Stimulated activated naive B cell treated with anti-CD40 and anti-IgM and Interleukin-4, amounts not matched to agents 10 μg/mL and 1 μg/mL and 100 μg/mL, for 72 hours (primary cell): ENCODE results near the gene MGP.

Source experiments
- ATAC-seq, 2 donors: fragments of 150-1000 bp; cut with Tn5 transposase; replicated peaks; 2 replicates each; pipeline ENCODE4 v1.10.0; 2021; ENCODE audit warnings: moderate library complexity in 1 of 2
- DNase-seq: peaks from one replicate; pipeline ENCODE4 v3.0.0; 2021
- H3K27ac Mint-ChIP-seq: one replicate; pipeline ENCODE4 v1.8.0; 2022; ENCODE audit warnings: mild to moderate bottlenecking, mixed read lengths
- H3K27me3 Mint-ChIP-seq, 2 donors: one replicate each; pipeline ENCODE4 v1.8.0; 2022; ENCODE audit warnings: mixed read lengths in 2 of 2
- H3K36me3 Mint-ChIP-seq, 2 donors: one replicate each; pipeline ENCODE4 v1.8.0; 2022; ENCODE audit warnings: mixed read lengths in 2 of 2, mild to moderate bottlenecking in 1 of 2
- H3K4me1 Mint-ChIP-seq, 2 donors: one replicate each; pipeline ENCODE4 v1.8.0; 2022; ENCODE audit warnings: mixed read lengths in 2 of 2, mild to moderate bottlenecking in 1 of 2
- H3K4me3 Mint-ChIP-seq, 2 donors: one replicate each; pipeline ENCODE4 v1.8.0; 2022; ENCODE audit warnings: mild to moderate bottlenecking in 2 of 2, mixed read lengths in 2 of 2, moderate library complexity in 1 of 2
- H3K9me3 Mint-ChIP-seq, 2 donors: one replicate each; pipeline ENCODE4 v1.8.0; 2022; ENCODE audit warnings: mixed read lengths in 2 of 2, mild to moderate bottlenecking in 1 of 2

Gene MGP

DNA sequence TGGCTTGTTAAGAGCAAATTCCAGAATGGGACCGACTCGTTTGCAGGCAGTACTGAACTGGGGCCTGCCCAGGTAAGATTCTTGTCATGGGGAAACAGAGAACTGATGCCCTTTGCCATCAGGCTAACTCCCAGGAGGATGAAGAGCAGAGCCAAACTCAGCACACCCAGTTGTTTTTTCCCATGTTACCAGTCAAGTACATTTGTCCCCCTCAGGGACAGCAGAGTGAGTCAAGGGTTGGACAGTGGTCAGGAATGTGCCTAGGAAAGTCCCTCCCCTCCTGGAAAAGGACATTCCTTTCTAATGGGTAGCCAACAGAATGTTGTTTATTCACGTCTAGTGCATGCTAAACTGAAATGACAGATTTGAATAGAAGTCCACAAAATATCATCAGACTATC is 43.9 kb downstream of the MGP start:
- Mint-ChIP-seq H3K4me3 (no peak overlapping the region), H3K27ac (no peak overlapping the region), H3K9me3 (no peaks in the 10 kb centered on the region), H3K36me3 (no peaks in the 10 kb centered on the region), H3K27me3 (peaks cover 0 to 3% of the 10 kb centered on the region in 2 donors), H3K4me1 (peaks cover 6 to 22% of the 10 kb centered on the region in 2 donors)
- DNase-seq (no peak), ATAC-seq (no peak)

DNA sequence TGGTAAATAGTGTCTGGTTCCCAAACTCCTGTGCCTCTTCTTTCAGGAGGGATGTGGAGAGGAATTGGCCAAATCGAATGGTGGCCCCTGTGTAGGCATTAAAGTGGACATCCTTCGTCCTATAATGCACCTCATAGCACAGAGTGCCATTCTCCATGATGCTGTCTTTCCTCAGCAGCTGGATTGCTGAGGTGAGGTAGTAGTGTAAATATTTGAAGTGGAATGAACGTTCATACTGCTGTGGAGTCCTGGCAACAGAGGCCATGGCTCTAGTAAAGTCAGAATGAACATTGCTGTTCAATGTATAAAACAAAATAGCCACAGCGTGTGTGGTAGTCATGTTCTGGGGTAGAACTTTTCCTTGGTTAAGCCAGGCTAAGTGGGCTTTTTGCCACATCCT is 45.0 kb downstream of the MGP start:
- Mint-ChIP-seq H3K4me3 (no peak overlapping the region), H3K27me3 (peaks cover 0 to 3% of the 10 kb centered on the region in 2 donors), H3K36me3 (no peaks in the 10 kb centered on the region), H3K27ac (no peak overlapping the region), H3K4me1 (peaks cover 3 to 13% of the 10 kb centered on the region in 2 donors), H3K9me3 (no peaks in the 10 kb centered on the region)
- ATAC-seq (no peak), DNase-seq (no peak)

DNA sequence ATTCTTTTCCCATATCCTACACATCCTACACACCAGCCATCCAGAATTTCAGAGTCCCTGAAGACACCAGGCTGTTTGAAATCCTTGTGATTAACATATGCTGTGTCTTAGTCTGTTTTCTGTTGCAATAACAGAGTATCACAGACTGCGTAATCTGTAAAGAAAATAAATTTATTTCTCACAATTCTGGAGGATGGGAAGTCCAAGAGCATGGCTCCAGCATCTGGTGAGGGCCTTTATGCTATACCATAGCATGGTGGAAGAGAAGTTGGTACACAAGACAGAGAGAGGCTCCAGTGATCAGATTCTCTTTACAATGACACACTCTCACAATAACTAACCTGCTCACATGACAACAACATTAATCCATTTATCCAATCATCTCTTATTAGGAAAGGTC is 46.4 kb downstream of the MGP start:
- Mint-ChIP-seq H3K27ac (no peak overlapping the region), H3K36me3 (no peaks in the 10 kb centered on the region), H3K4me3 (no peak overlapping the region), H3K9me3 (no peaks in the 10 kb centered on the region), H3K27me3 (peaks cover 0 to 7% of the 10 kb centered on the region in 2 donors), H3K4me1 (peaks cover 4 to 8% of the 10 kb centered on the region in 2 donors)
- ATAC-seq (no peak), DNase-seq (no peak)

- H3K9me3 Mint-ChIP-seq, result no peaks in the 10 kb centered on the region
- H3K4me3 Mint-ChIP-seq, result no peak overlapping the region
- no peak for DNase-seq
- H3K27ac Mint-ChIP-seq, result no peak overlapping the region
- H3K36me3 Mint-ChIP-seq, result peaks cover 0 to 4% of the 10 kb centered on the region in 2 donors
- ATAC-seq, result no peak
- peaks cover 4 to 5% of the 10 kb centered on the region in 2 donors for H3K4me1 Mint-ChIP-seq
- peaks cover 5 to 14% of the 10 kb centered on the region in 2 donors for H3K27me3 Mint-ChIP-seq
These were observed 49.1 kb downstream of the MGP start for GRCh38 chr12:14836336-14837210.

DNA sequence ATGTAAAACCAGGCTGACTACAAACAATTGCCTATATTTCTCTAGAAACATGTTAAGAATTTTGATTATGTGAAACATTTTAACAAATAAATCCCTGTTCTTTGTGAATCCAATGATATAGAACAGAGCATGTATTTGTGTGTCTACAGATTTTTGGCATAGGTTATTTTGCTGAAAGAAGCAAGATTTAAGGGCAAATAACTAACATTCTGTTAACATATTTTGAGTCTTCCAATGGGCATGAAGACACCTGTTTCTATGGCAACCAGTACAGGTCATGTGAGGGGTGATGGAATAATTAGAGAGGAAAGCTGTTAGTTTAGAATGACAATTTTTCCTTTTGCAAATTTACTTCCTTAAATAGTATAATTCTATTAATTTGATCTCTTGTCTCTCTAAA is 51.1 kb downstream of the MGP start:
- Mint-ChIP-seq H3K27me3 (peaks cover 5 to 14% of the 10 kb centered on the region in 2 donors), H3K9me3 (no peaks in the 10 kb centered on the region), H3K4me1 (peaks cover 0 to 4% of the 10 kb centered on the region in 2 donors), H3K27ac (no peak overlapping the region), H3K4me3 (no peak overlapping the region), H3K36me3 (peaks cover 0 to 5% of the 10 kb centered on the region in 2 donors)
- DNase-seq, result no peak
- ATAC-seq, result no peak

DNA sequence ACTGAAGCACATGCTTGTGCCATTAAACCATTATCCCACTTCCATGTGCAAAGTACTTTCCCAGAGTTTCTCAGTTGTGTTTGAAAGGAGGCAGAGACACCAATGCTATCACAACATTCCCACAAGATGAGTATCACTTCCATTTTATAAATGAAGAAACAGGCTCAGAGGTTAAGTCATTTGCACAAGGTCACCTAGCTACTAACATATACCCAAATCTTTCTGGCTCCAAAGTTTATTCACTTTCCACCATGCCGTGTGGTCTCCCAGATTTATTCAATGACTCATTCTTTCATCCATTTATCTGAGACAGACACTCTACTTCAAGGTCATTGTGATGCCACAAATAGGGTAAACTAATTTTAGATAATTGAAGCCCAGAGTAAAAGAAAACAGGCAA is 51.7 kb downstream of the MGP start:
- H3K27ac Mint-ChIP-seq, result no peak overlapping the region
- ATAC-seq (no peak), DNase-seq (no peak)
- H3K4me3 Mint-ChIP-seq, result no peak overlapping the region
- H3K4me1 Mint-ChIP-seq, result peaks cover 0 to 4% of the 10 kb centered on the region in 2 donors
- peaks cover 0 to 5% of the 10 kb centered on the region in 2 donors for H3K36me3 Mint-ChIP-seq
- peaks cover 5 to 14% of the 10 kb centered on the region in 2 donors for H3K27me3 Mint-ChIP-seq
- H3K9me3 Mint-ChIP-seq, result no peaks in the 10 kb centered on the region

- ATAC-seq (no peak), DNase-seq (no peak)
- Mint-ChIP-seq H3K9me3 (no peaks in the 10 kb centered on the region), H3K4me1 (peaks cover 0 to 4% of the 10 kb centered on the region in 2 donors), H3K27me3 (peaks cover 5 to 11% of the 10 kb centered on the region in 2 donors), H3K36me3 (peaks cover 0 to 5% of the 10 kb centered on the region in 2 donors), H3K27ac (no peak overlapping the region), H3K4me3 (no peak overlapping the region)
These were observed 52.3 kb downstream of the MGP start for GRCh38 chr12:14833336-14833735.
